ENCODE results near the gene MMP2. TPM values are rescaled to one million over a fixed set of nuclear protein-coding genes. Genes with fewer than 3 reads are reported as not detected.
A peak's percentile ranks its signal among the peaks of the same experiment; 100 is the strongest.

Gene MMP2
- total RNA-seq, 2 donors from 2014 or later: not detected

DNA sequence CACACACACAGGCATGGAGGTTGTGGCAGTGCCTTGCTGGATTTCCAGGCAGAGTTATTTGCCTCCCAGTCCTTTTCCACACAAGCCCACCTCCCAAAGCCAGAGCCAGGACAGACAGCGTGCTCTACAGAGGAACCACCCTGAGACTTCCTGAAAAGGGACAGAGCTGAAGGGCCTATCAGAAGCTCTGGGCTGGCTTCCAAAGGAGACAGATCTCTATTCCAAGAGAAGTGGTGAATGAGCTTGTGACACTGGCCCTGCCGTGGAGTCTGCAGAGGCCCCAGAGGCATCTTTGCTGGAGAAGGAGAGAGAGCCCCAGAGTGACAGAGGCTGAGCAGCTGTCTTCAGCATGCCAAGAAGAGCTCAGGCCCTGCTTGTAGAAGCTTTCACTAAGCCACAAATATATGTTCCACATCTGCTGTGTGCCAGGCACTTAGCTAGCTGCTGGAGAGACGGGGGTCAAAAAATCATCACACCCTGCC is 21.6 kb downstream of the MMP2 start:
- ATAC-seq (peak in 1 of 2 donors; percentile 4), DNase-seq (ENCODE audit: low spot score in 2 of 2) (no peak)
- Mint-ChIP-seq H3K36me3 (no peaks in the 10 kb centered on the region), H3K9me3 (no peaks in the 10 kb centered on the region), H3K27ac (no peak overlapping the region)

- ATAC-seq (no peak), DNase-seq (ENCODE audit: low spot score in 2 of 2) (no peak)
- H3K9me3 Mint-ChIP-seq: no peaks in the 10 kb centered on the region
- H3K36me3 Mint-ChIP-seq: no peaks in the 10 kb centered on the region
- H3K27ac Mint-ChIP-seq: no peak overlapping the region
These were observed 22.7 kb downstream of the MMP2 start for GRCh38 chr16:55501549-55502322.

DNA sequence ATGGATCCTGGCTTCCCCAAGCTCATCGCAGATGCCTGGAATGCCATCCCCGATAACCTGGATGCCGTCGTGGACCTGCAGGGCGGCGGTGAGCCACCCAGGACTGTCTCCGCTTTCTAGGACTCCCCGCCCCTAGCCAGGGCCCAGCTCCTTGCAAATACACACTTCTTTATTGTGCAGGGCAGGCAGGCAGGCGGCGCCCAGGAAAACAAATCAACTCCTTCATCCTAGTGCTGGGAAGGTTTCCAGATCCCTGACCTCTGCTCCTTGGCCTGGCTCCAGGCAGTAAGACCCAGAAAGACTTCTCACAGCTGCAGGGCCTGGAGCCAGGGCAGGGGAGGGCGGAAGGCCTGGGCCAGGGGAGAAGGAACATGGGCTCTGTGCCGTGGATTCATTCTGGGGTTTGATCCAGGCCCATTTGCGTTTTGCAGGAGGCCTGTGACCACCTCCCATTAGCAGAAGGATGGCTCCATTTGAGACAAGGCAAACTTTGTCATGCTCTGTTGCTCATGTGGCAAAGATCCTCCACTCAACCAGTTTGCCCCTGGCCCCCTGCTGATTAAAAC is 23.9 kb downstream of the MMP2 start:
- no peaks in the 10 kb centered on the region for H3K9me3 Mint-ChIP-seq

GRCh38 chr16:55503726-55504550 is 24.9 kb downstream of the MMP2 start:
- ATAC-seq (no peak), DNase-seq (ENCODE audit: low spot score in 2 of 2) (no peak)
- Mint-ChIP-seq H3K9me3 (no peaks in the 10 kb centered on the region), H3K36me3 (peaks cover 0 to 10% of the 10 kb centered on the region in 2 donors), H3K27ac (no peak overlapping the region)

More for the DNA sequence above, 23.9 kb downstream of the MMP2 start:
- no peak overlapping the region for H3K27ac Mint-ChIP-seq
- ATAC-seq (no peak), DNase-seq (ENCODE audit: low spot score in 2 of 2) (no peak)
- peaks cover 0 to 5% of the 10 kb centered on the region in 2 donors for H3K36me3 Mint-ChIP-seq

DNA sequence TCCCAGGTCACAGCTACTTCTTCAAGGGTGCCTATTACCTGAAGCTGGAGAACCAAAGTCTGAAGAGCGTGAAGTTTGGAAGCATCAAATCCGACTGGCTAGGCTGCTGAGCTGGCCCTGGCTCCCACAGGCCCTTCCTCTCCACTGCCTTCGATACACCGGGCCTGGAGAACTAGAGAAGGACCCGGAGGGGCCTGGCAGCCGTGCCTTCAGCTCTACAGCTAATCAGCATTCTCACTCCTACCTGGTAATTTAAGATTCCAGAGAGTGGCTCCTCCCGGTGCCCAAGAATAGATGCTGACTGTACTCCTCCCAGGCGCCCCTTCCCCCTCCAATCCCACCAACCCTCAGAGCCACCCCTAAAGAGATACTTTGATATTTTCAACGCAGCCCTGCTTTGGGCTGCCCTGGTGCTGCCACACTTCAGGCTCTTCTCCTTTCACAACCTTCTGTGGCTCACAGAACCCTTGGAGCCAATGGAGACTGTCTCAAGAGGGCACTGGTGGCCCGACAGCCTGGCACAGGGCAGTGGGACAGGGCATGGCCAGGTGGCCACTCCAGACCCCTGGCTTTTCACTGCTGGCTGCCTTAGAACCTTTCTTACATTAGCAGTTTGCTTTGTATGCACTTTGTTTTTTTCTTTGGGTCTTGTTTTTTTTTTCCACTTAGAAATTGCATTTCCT is 26.5 kb downstream of the MMP2 start:
- no peak for DNase-seq (ENCODE audit: low spot score in 2 of 2)
- H3K9me3 Mint-ChIP-seq: no peaks in the 10 kb centered on the region
- H3K36me3 Mint-ChIP-seq: peaks cover 7 to 17% of the 10 kb centered on the region in 2 donors
- ATAC-seq: no peak
- H3K27ac Mint-ChIP-seq: no peak overlapping the region

DNA sequence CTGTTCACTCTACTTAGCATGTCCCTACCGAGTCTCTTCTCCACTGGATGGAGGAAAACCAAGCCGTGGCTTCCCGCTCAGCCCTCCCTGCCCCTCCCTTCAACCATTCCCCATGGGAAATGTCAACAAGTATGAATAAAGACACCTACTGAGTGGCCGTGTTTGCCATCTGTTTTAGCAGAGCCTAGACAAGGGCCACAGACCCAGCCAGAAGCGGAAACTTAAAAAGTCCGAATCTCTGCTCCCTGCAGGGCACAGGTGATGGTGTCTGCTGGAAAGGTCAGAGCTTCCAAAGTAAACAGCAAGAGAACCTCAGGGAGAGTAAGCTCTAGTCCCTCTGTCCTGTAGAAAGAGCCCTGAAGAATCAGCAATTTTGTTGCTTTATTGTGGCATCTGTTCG is 27.1 kb downstream of the MMP2 start:
- ATAC-seq: no peak
- Mint-ChIP-seq H3K27ac (no peak overlapping the region), H3K36me3 (peaks cover 7 to 17% of the 10 kb centered on the region in 2 donors), H3K9me3 (no peaks in the 10 kb centered on the region)
- DNase-seq (ENCODE audit: low spot score in 2 of 2): no peak

GRCh38 chr16:55506708-55507107 is 27.7 kb downstream of the MMP2 start:
- Mint-ChIP-seq H3K27ac (no peak overlapping the region), H3K9me3 (no peaks in the 10 kb centered on the region), H3K36me3 (peaks cover 7 to 17% of the 10 kb centered on the region in 2 donors)
- ATAC-seq: no peak
- DNase-seq (ENCODE audit: low spot score in 2 of 2): no peak

- Mint-ChIP-seq H3K27ac (no peak overlapping the region), H3K36me3 (peaks cover 17 to 22% of the 10 kb centered on the region in 2 donors)
- DNase-seq (ENCODE audit: low spot score in 2 of 2): no peak
These were observed 29.4 kb downstream of the MMP2 start for GRCh38 chr16:55508271-55508921.

DNA sequence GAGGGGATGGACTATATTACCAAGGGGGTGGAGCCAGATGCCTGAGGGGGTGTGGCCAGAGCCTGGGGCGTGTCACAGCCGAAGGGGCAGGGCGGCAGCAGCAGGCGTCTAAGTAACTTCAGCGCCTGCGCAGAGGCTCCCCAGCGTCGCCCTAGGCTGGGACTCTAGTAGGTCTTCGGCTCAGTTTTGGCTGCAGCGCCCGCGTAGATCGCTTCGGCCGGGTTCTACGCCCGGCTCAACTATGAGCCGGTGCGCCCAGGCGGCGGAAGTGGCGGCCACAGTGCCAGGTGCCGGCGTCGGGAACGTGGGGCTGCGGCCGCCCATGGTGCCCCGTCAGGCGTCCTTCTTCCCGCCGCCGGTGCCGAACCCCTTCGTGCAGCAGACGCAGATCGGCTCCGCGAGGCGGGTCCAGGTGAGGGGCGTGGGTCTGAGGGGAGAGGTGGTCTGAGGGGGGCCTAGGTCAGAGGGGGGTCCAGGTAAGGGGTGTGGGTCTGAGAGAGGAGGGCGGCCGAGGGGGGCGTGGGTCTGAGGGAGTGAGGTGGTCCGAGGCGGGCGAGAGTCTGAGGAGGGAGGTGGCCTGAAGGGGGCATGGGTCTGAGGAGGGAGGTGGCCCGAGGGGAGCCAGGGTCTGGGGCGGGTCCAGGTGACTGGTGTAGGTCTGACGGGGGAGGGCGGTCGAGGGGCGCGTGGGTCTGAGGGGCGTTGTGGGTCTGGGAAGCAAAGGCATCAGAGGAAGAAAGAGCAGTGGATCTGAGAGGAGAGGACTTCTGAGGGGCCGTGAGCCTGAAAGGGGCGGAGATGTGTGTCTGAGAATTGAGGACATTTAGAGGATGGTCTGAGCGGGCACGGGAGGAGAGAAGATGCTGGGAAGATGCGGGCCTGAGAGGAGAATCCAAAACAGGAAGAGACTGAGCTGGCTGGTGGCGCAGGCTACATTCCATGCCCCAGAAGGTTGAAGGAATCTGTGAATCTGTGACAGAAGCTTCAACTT is 30.2 kb downstream of the MMP2 start, which contains the start of gene LPCAT2:
Gene LPCAT2 (plus strand): TSS at position 132 of the 991 bp plus-strand sequence. CDS start 110 bp downstream, at position 242.
- Mint-ChIP-seq H3K27ac (peak within 1 kb of the TSS in 1 of 2 donors; percentile 51), H3K9me3 (no peaks in the 10 kb centered on the region), H3K36me3 (peaks cover 17 to 22% of the 10 kb centered on the region in 2 donors)
- DNase-seq (ENCODE audit: low spot score in 2 of 2) (peak in 1 of 2 donors; percentile 60), ATAC-seq (peak; percentile 56 to 95)

More at GRCh38 chr16:55508271-55508921, 29.4 kb downstream of the MMP2 start:
- no peaks in the 10 kb centered on the region for H3K9me3 Mint-ChIP-seq
- no peak for ATAC-seq

GRCh38 chr16:55510185-55510805 is 31.3 kb downstream of the MMP2 start:
- H3K27ac Mint-ChIP-seq: no peak overlapping the region
- no peak for ATAC-seq
- no peaks in the 10 kb centered on the region for H3K9me3 Mint-ChIP-seq
- no peak for DNase-seq (ENCODE audit: low spot score in 2 of 2)
- H3K36me3 Mint-ChIP-seq: peaks cover 17 to 22% of the 10 kb centered on the region in 2 donors

- Mint-ChIP-seq H3K9me3 (no peaks in the 10 kb centered on the region), H3K36me3 (peaks cover 17 to 18% of the 10 kb centered on the region in 2 donors), H3K27ac (no peak overlapping the region)
- DNase-seq (ENCODE audit: low spot score in 2 of 2): no peak
- ATAC-seq: no peak
These were observed 33.9 kb downstream of the MMP2 start for GRCh38 chr16:55512941-55513340.

DNA sequence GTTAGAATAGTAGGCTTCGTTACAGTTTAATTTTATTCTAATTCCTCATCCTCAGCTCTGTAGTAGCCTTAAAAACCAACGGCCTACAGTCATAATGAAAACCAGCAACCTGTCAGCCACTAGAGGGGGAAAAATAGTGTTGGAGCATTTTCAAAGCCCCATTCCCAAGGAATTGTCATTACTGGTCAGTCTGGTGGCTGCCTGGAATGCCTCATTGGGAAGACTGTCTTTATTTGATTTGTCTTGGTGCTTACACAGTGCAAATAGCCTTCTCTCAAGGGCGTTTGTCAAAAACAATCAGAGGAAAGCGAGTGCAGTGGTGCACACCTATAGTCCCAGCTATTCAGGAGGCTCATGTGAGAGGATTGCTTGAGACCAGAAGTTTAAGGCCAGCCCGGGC is 34.6 kb downstream of the MMP2 start:
- H3K9me3 Mint-ChIP-seq: peaks cover 0 to 4% of the 10 kb centered on the region in 2 donors
- ATAC-seq (no peak), DNase-seq (ENCODE audit: low spot score in 2 of 2) (no peak)
- H3K36me3 Mint-ChIP-seq: peaks cover 15 to 17% of the 10 kb centered on the region in 2 donors
- no peak overlapping the region for H3K27ac Mint-ChIP-seq

DNA sequence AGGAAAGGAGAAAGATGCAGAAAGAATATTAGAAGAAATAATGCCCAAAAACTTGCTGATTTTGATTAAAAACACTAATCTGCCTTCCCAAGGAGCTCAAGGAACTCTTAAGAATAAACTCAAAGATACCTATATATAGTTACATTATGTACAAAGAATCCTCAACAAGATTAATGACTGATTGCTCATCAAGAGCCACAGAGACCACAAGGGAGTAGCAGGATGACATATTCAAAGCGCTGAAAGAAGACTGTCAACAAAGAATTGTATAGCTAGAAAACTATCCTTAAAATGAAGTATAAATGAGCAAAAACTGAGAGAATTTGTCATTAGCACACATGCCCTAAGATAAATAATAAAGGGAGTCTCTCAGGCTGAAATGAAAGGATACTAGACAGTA is 36.1 kb downstream of the MMP2 start:
- H3K36me3 Mint-ChIP-seq: peaks cover 5 to 11% of the 10 kb centered on the region in 2 donors

DNA sequence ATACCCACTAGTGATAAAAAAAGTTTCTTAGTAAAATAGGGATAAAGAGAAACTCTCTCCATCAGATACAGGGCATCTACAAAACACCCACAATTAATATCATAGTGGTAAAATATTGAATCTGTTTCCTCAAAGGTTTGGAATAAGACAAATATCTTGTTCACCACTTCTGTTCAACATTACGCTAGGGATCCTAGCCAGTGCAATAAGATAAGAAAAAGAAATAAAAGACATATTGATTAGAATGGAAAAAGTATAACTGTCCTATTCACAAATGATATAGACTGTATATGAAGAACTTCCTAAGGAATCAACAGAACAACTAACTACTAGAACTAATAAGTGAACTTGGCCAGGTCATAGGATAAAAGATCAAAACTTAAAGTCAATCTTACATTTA is 42.8 kb downstream of the MMP2 start:
- no peak for ATAC-seq
- H3K36me3 Mint-ChIP-seq: no peaks in the 10 kb centered on the region
- H3K9me3 Mint-ChIP-seq: peaks cover 0 to 9% of the 10 kb centered on the region in 2 donors
- no peak overlapping the region for H3K27ac Mint-ChIP-seq
- DNase-seq (ENCODE audit: low spot score in 2 of 2): no peak

More for the DNA sequence above, 36.1 kb downstream of the MMP2 start:
- peaks cover 0 to 4% of the 10 kb centered on the region in 2 donors for H3K9me3 Mint-ChIP-seq
- H3K27ac Mint-ChIP-seq: no peak overlapping the region
- ATAC-seq (peak in 1 of 2 donors; percentile 51), DNase-seq (ENCODE audit: low spot score in 2 of 2) (no peak)
